GM12875 (cell line): ENCODE measurements around the gene CHKA.

Source experiments
- H3K4me3 ChIP-seq: one replicate; pipeline ENCODE4 v1.5.1; 2011; ENCODE audit warnings: low read depth, low read length, control low read depth
- TF ChIP-seq, protein P1 (sequence below): IDR thresholded peaks from 2 replicates; pipeline ENCODE4 v1.5.1; 2011; ENCODE audit warnings: low read depth, mild to moderate bottlenecking, control low read depth, inconsistent platforms, low read length, moderate library complexity, borderline replicate concordance; ENCODE audit not compliant: insufficient read depth

CHKA gene

DNA sequence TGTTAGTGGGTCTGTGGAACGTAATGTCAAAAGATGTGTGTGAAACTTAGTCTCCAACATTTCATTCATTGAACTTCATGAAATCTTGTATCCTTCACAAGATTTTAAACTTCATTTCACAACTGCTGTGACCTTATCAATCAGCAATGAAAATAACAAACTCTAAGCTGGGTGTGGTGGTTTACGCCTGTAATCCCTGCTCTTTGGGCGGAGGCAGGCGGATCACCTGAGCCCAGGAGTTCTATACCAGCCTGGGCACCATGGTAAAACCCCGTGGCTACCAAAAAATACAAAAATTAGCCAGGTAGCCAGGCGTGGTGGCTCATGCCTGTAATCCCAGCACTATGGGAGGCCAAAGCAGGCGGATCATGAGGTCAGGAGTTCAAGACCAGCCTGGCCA is 5.1 kb downstream of the CHKA start:
- no peak overlapping the region for H3K4me3 ChIP-seq
- TF ChIP-seq, protein P1, sequence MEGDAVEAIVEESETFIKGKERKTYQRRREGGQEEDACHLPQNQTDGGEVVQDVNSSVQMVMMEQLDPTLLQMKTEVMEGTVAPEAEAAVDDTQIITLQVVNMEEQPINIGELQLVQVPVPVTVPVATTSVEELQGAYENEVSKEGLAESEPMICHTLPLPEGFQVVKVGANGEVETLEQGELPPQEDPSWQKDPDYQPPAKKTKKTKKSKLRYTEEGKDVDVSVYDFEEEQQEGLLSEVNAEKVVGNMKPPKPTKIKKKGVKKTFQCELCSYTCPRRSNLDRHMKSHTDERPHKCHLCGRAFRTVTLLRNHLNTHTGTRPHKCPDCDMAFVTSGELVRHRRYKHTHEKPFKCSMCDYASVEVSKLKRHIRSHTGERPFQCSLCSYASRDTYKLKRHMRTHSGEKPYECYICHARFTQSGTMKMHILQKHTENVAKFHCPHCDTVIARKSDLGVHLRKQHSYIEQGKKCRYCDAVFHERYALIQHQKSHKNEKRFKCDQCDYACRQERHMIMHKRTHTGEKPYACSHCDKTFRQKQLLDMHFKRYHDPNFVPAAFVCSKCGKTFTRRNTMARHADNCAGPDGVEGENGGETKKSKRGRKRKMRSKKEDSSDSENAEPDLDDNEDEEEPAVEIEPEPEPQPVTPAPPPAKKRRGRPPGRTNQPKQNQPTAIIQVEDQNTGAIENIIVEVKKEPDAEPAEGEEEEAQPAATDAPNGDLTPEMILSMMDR: no peak

GRCh38 chr11:68115285-68115684 is 5.9 kb downstream of the CHKA start:
- no peak overlapping the region for H3K4me3 ChIP-seq
- TF ChIP-seq, protein P1: no peak

- H3K4me3 ChIP-seq: no peak overlapping the region
- TF ChIP-seq, protein P1: no peak
Observed at GRCh38 chr11:68113986-68114385, 7.2 kb downstream of the CHKA start.

GRCh38 chr11:68107689-68108088 is 13.5 kb downstream of the CHKA start:
- TF ChIP-seq, protein P1: no peak
- H3K4me3 ChIP-seq: no peak overlapping the region

GRCh38 chr11:68106165-68106940 is 14.8 kb downstream of the CHKA start:
- no peak overlapping the region for H3K4me3 ChIP-seq

DNA sequence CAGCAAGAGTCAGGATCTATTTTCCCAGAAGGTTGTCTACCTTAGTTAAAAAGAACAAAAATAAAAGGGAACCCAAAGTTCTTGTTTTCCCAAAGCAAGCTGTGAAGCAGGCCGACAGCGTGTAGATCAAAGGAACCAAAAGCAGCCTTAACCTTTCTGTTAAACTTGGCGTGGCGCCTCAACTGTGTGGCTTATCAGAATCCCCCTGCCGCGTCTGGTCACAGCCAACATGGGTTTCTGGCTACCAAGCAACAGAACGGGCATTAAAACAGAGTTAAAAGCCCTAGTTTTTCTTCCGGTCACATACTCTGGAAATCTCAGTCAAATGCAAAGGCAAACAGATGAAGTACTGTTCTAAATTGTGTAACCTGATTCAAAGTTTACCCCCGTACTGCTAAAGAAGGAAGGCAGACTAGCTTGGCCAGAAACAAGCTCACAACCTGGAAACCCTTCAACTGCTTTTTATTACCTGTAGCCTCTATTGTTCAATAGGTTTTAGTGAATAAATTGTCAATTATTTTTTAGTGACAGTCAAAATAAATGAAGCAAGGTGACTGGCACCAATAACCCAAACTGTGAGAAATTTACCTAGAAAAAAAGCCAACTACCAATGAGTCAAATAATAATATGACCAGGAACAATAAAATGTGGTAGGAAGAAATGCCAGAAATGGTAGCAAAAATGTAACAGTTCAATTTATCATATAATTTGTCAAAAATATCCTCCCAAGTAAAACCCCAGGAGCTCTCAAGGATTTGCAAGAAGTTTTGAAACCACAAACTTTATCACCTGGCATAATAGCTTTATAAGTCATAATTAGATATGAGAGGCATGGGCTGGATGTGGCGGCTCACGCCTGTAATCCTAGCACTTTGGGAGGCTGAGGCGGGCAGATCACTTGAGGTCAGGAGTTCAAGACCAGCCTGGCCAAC is 21.4 kb downstream of the CHKA start:
- no peak overlapping the region for H3K4me3 ChIP-seq
- TF ChIP-seq, protein P1: no peak

More at GRCh38 chr11:68106165-68106940, 14.8 kb downstream of the CHKA start:
- TF ChIP-seq, protein P1: no peak
